HepG2 (cell line): ENCODE data around the gene SERTAD3. TPM values are rescaled to one million over a fixed set of nuclear protein-coding genes. Genes with fewer than 3 reads are reported as not detected.

ENCODE experiments used
- ATAC-seq: fragments of 200-7000 bp; cut with Tn5 transposase; 3 replicates; pipeline ENCODE4 v1.9.1; 2020; ENCODE audit warnings: mild to moderate bottlenecking, moderate library complexity
- Bru-seq: library from RNA; stranded (reverse); fragments of 400-500 nt; gene quantifications from one replicate; lab custom pipeline; 2021; lab: Mats Ljungman, UMichigan
- BruChase-seq, 2 experiments: library from RNA; stranded (reverse); fragments of 400-500 nt; gene quantifications; one replicate each; lab custom pipeline; 2021; lab: Mats Ljungman, UMichigan
- BruUV-seq: library from RNA; stranded (reverse); fragments of 400-500 nt; replicated peaks from 2 replicates; lab custom pipeline; 2021; lab: Mats Ljungman, UMichigan
- CTCF ChIA-PET: fragments of 300-600 bp; formaldehyde crosslinking; extraction: SDS; loops from one replicate; lab custom pipeline; 2021; ENCODE audit warnings: low total read pairs, inconsistent platforms, low intra/inter-chr PET ratio; lab: Yijun Ruan, JAX
- POLR2A ChIA-PET: fragments of 350-600 bp; sonication (Branson Sonifier 250); formaldehyde crosslinking; loops from one replicate; lab custom pipeline; 2020; ENCODE audit warnings: antibody characterized with exemption, inconsistent platforms; lab: Yijun Ruan, JAX
- DNase-seq: peaks from one replicate; pipeline ENCODE4 v3.0.0-alpha.2; 2015; ENCODE audit warnings: low spot score
- FAIRE-seq: peaks from 3 replicates; lab custom pipeline; 2011; peaks lifted over from hg19 to GRCh38; lab: Jason Lieb, UNC
- H2AFZ ChIP-seq: one replicate; pipeline ENCODE4 v1.6.1; 2011; ENCODE audit warnings: low read length, inconsistent platforms
- H3K27ac ChIP-seq: fragments of 300-600 bp; 3 replicates; pipeline ENCODE4 v1.8.0; 2011; ENCODE audit warnings: mixed run types, mild to moderate bottlenecking, mixed read lengths, low read length, inconsistent platforms; ENCODE audit not compliant: insufficient read depth; ENCODE audit errors: extremely low read length
- H3K27me3 ChIP-seq, 2 experiments: fragments of 200-600 bp in 1 of 2; 2 replicates in 1 of 2; 3 replicates in 1 of 2; pipeline versions ENCODE4 v1.6.0 to v1.8.0; 2011; ENCODE audit warnings: low read length in 2 of 2, mild to moderate bottlenecking in 2 of 2, moderate library complexity in 2 of 2, inconsistent platforms in 1 of 2; ENCODE audit not compliant: insufficient read depth in 2 of 2, control insufficient read depth in 1 of 2
- H3K36me3 ChIP-seq, 2 experiments: fragments of 200-600 bp in 1 of 2; replicated peaks in 1 of 2; 2 replicates in 1 of 2; 3 replicates in 1 of 2; pipeline versions ENCODE4 v1.5.1 to v1.8.0; 2011; ENCODE audit warnings: low read length in 2 of 2, inconsistent platforms in 1 of 2; ENCODE audit not compliant: insufficient read depth in 2 of 2, control insufficient read depth in 1 of 2
- H3K4me1 ChIP-seq: 2 replicates; pipeline ENCODE4 v1.5.1; 2012; ENCODE audit warnings: low read length, inconsistent platforms; ENCODE audit not compliant: insufficient read depth
- H3K4me2 ChIP-seq: 2 replicates; pipeline ENCODE4 v1.6.0; 2011; ENCODE audit warnings: low read depth, low read length, inconsistent platforms
- H3K4me3 ChIP-seq, 3 experiments: fragments of 200-600 bp in 1 of 3; sonication (generic), shearing (Covaris generic) in 1 of 3; replicated peaks in 1 of 3; 2 replicates each; pipeline ENCODE4 v1.5.1; 2011 to 2016; ENCODE audit warnings: low read length in 3 of 3, inconsistent platforms in 2 of 3, low read depth in 2 of 3, mild to moderate bottlenecking in 2 of 3, control low read depth in 1 of 3, mixed read lengths in 1 of 3; ENCODE audit not compliant: insufficient read depth in 1 of 3
- H3K79me2 ChIP-seq: one replicate; pipeline ENCODE4 v1.6.1; 2011; ENCODE audit warnings: low read length, inconsistent platforms; ENCODE audit not compliant: insufficient read depth
- H3K9ac ChIP-seq: 2 replicates; pipeline ENCODE4 v1.6.0; 2011; ENCODE audit warnings: mild to moderate bottlenecking, low read depth, low read length, inconsistent platforms; ENCODE audit not compliant: insufficient read depth
- H3K9me3 ChIP-seq: 2 replicates; pipeline ENCODE4 v1.5.1; 2012; ENCODE audit warnings: mild to moderate bottlenecking, low read length
- H4K20me1 ChIP-seq: 2 replicates; pipeline ENCODE4 v1.6.0; 2011; ENCODE audit warnings: inconsistent platforms, mild to moderate bottlenecking, low read length, moderate library complexity; ENCODE audit not compliant: insufficient read depth
- BHLHE40 ChIP-seq: IDR thresholded peaks from 2 replicates; pipeline ENCODE4 v1.6.1; 2011; ENCODE audit warnings: low read length, improper control_type of control experiment
- FOXO4 ChIP-seq: sonication (generic); formaldehyde crosslinking; conservative IDR thresholded peaks from 2 replicates; pipeline ENCODE4 v1.8.1; 2023; ENCODE audit warnings: missing genetic modification reagents
- ISX ChIP-seq: sonication (generic); formaldehyde crosslinking; conservative IDR thresholded peaks from 2 replicates; pipeline ENCODE4 v1.5.0; 2020; ENCODE audit warnings: missing genetic modification reagents
- LCORL ChIP-seq, 2 experiments: fragments of 450-650 bp in 1 of 2; sonication (generic) in 1 of 2; formaldehyde crosslinking in 1 of 2; IDR thresholded peaks; 2 replicates each; pipeline versions ENCODE4 v1.5.0 to v1.6.1; 2017 to 2020; ENCODE audit warnings: antibody characterized with exemption in 1 of 2, missing genetic modification reagents in 1 of 2
- NFYB ChIP-seq: sonication (generic); formaldehyde crosslinking; IDR thresholded peaks from 2 replicates; pipeline ENCODE4 v1.4.0; 2020; ENCODE audit warnings: missing genetic modification reagents
- PLRG1 ChIP-seq: fragments of 450-650 bp; conservative IDR thresholded peaks from 2 replicates; pipeline ENCODE4 v1.6.1; 2016
- RERE ChIP-seq: IDR thresholded peaks from 2 replicates; pipeline ENCODE4 v1.6.1; 2016; ENCODE audit warnings: low read depth, missing genetic modification reagents, missing compliant biosample characterization
- SRSF9 ChIP-seq: fragments of 200-400 bp; formaldehyde crosslinking; IDR thresholded peaks from 2 replicates; pipeline ENCODE4 v1.6.1; 2018; ENCODE audit warnings: borderline replicate concordance, mild to moderate bottlenecking, low read depth, low read length; ENCODE audit not compliant: insufficient read depth, poor library complexity, severe bottlenecking
- ZNF180 ChIP-seq: sonication (generic); formaldehyde crosslinking; IDR thresholded peaks from 2 replicates; pipeline ENCODE4 v1.4.0; 2020; ENCODE audit warnings: low read depth, missing genetic modification reagents, borderline replicate concordance
- WGBS: methylation state at CpG from one replicate; pipeline ENCODE4 v1.1.6; 2017; ENCODE audit warnings: low lambda C conversion rate; 5-methylcytosine and 5-hydroxymethylcytosine counted together
- in situ Hi-C: cut with HindIII; loops from 2 replicates; pipeline ENCODE4 v1.10.0; 2017; ENCODE audit warnings: low pct_unique_long_range_greater_than_20kb; ENCODE audit not compliant: extremely low pct_ligation_motif_present
- intact Hi-C: fragments of 100-400 bp; cut with micrococcal nuclease; formaldehyde crosslinking; loops from one replicate; pipeline ENCODE4 v1.10.0; 2022; ENCODE audit not compliant: unreplicated experiment
- long read RNA-seq, 2 experiments: library from RNA in 1 of 2; library from polyadenylated mRNA in 1 of 2; stranded (forward) in 1 of 2; unstranded in 1 of 2; transcript quantifications; one replicate each; pipeline ENCODE4 v2.0.0, GENCODE V29; 2019 to 2022
- polyA minus RNA-seq, 3 experiments: library from RNA; depleted of rRNA, polyadenylated mRNA; stranded (reverse); fragments of >200 nt; gene quantifications; 2 replicates each; pipeline ENCODE4 v1.2.3, GENCODE V29; 2011; ENCODE audit warnings: low replicate concordance in 1 of 3
- polyA plus RNA-seq, 8 experiments: library from polyadenylated mRNA; depleted of rRNA in 3 of 8; stranded (reverse) in 7 of 8; unstranded in 1 of 8; fragments of >200 nt; fragmentation: Illumina TruSeq in 4 of 8; extraction: Trizol in 4 of 8; gene quantifications; 2 replicates each; pipeline versions ENCODE4 v1.2.1 to v1.2.3, GENCODE V29; 2011 to 2016; ENCODE audit warnings: low read depth in 4 of 8, missing spikeins in 1 of 8, mixed read lengths in 1 of 8; ENCODE audit not compliant: insufficient read depth in 1 of 8
- total RNA-seq, 5 experiments: library from RNA; depleted of rRNA; stranded (reverse); fragments of >200 nt; fragmentation: Illumina TruSeq; extraction: Trizol; gene quantifications; 2 replicates each; pipeline ENCODE4 v1.2.3, GENCODE V29; 2016; ENCODE audit warnings: low read depth in 1 of 5

The SERTAD3 gene
- total RNA-seq (2016; rRNA removed; fragmentation: Illumina TruSeq; extraction: Trizol) (16.9 and 17.8 TPM in 2 replicates), polyA plus RNA-seq (2011; rRNA removed) (9.5 and 9.6 TPM in 2 replicates), polyA minus RNA-seq (2011; rRNA and poly(A)+ RNA removed; ENCODE audit: low replicate concordance) (19.2 and 19.5 TPM in 2 replicates), Bru-seq, nascent RNA (percentile 84 among the genes with signal in this experiment), BruChase-seq, experiment 1, labeled RNA remaining after a 6-hour chase (percentile 80 among the genes with signal in this experiment), BruChase-seq, experiment 2, labeled RNA remaining after a 2-hour chase (percentile 86 among the genes with signal in this experiment)
- 14.6 and 17.8 TPM in 2 replicates for total RNA-seq (2016; cell fraction: cytosol; rRNA removed; fragmentation: Illumina TruSeq; extraction: Trizol; ENCODE audit: low read depth)
- total RNA-seq (2016; cell fraction: insoluble cytoplasmic fraction; rRNA removed; fragmentation: Illumina TruSeq; extraction: Trizol) = 14.8 and 17.5 TPM in 2 replicates
- total RNA-seq (2016; cell fraction: membrane; rRNA removed; fragmentation: Illumina TruSeq; extraction: Trizol) = 22.0 and 25.4 TPM in 2 replicates
- total RNA-seq (2016; cell fraction: nucleus; rRNA removed; fragmentation: Illumina TruSeq; extraction: Trizol) = 6.8 and 9.0 TPM in 2 replicates
- 6.9 and 7.9 TPM in 2 replicates for polyA plus RNA-seq (2011; cell fraction: cytosol; rRNA removed)
- polyA plus RNA-seq (2011; cell fraction: nucleus; rRNA removed) = 5.9 and 6.5 TPM in 2 replicates
- polyA plus RNA-seq (2012) = 6.5 and 7.5 TPM in 2 replicates
- 3.8 and 4.4 TPM in 2 replicates for polyA plus RNA-seq (2016; cell fraction: cytosol; fragmentation: Illumina TruSeq; extraction: Trizol; ENCODE audit: low read depth)
- 10.8 and 15.2 TPM in 2 replicates for polyA plus RNA-seq (2016; cell fraction: insoluble cytoplasmic fraction; fragmentation: Illumina TruSeq; extraction: Trizol; ENCODE audit: low read depth)
- 7.3 and 9.1 TPM in 2 replicates for polyA plus RNA-seq (2016; cell fraction: membrane; fragmentation: Illumina TruSeq; extraction: Trizol; ENCODE audit: low read depth)
- 13.4 and 16.1 TPM in 2 replicates for polyA plus RNA-seq (2016; cell fraction: nucleus; fragmentation: Illumina TruSeq; extraction: Trizol; ENCODE audit: insufficient read depth, low read depth)
- polyA minus RNA-seq (2011; cell fraction: cytosol; rRNA and poly(A)+ RNA removed) = 10.9 and 15.7 TPM in 2 replicates
- polyA minus RNA-seq (2011; cell fraction: nucleus; rRNA and poly(A)+ RNA removed) = 5.1 and 5.8 TPM in 2 replicates
- long read RNA-seq, experiment 1, transcript SERTAD3-201 (2 exons, 1,734 nt) = major isoform, 14 of 16 reads
- long read RNA-seq, experiment 1, partial matches to known transcripts = 0 of 16 reads
- long read RNA-seq, experiment 1, other reads (novel, unspliced or antisense) = 2 of 16 reads
- long read RNA-seq, experiment 2, transcript SERTAD3-201 (2 exons, 1,734 nt) = major isoform, 19 of 26 reads
- long read RNA-seq, experiment 2, partial matches to known transcripts = 4 of 26 reads
- long read RNA-seq, experiment 2, other reads (novel, unspliced or antisense) = 3 of 26 reads

GRCh38 chr19:40444000-40444824, at the start of gene SERTAD3:
Gene SERTAD3, minus strand, starts transcription at chr19:40444335. Its CDS starts 2,255 bp downstream, at chr19:40442080.
- Histone ChIP-seq H3K79me2 (peaks cover 27% of the 10 kb centered on the region), H3K36me3 (peaks cover 9 to 25% of the 10 kb centered on the region in 2 experiments; a peak in 4 of 5 replicates), H3K4me1 (peaks cover 12% of the 10 kb centered on the region), H2AFZ (peak within 1 kb of the TSS; percentile 99), H3K9ac (peak within 1 kb of the TSS; percentile 100), H3K4me3 (peak within 1 kb of the TSS; percentile 88 to 99 (median 92)), H3K9me3 (no peaks in the 10 kb centered on the region), H3K27ac (peak within 1 kb of the TSS; percentile 98), H4K20me1 (peaks cover 13% of the 10 kb centered on the region), H3K4me2 (peak within 1 kb of the TSS; percentile 96), H3K27me3 (peaks cover 0 to 5% of the 10 kb centered on the region in 2 experiments; a peak in 1 of 5 replicates)
- FAIRE-seq (no peak), DNase-seq (peak; percentile 87), ATAC-seq (peak; percentile 85)
- ChIA-PET POLR2A (interaction anchor here (0.8 to 4.6 kb wide), 8 partner anchors 10 to 334 kb away, joined by 3 to 80 read pairs (median 29); partner anchors contain the start of genes BLVRB, RAB4B and SERTAD1), CTCF (interaction anchor here (0.9 kb wide), 2 partner anchors 18 to 24 kb away, joined by 4 to 5 read pairs; partner anchors contain the start of gene SERTAD1)
- under 1% methylated on average over 33 of the region's 72 CpGs for WGBS
- in situ Hi-C loops = no loop called here
- BruUV-seq = no TSS peak
- intact Hi-C loops = loop anchor here (1.0 to 5.0 kb wide), 4 partner anchors 11 to 1042 kb away; partner anchors contain the start of gene BLVRB
- TF ChIP-seq PLRG1 (no peak), RERE (CRISPR knock-in tag) (no peak), ISX (CRISPR knock-in tag) (no peak), FOXO4 (CRISPR knock-in tag) (no peak), BHLHE40 (peak; percentile 72), LCORL (IDR thresholded peaks at IDR 0.05) (no peak), LCORL (CRISPR knock-in tag; IDR thresholded peaks at IDR 0.05) (no peak), ZNF180 (no peak), NFYB (peak; percentile 81), SRSF9 (no peak)
